Ovary (tissue), 3 donors: ENCODE measurements around the gene GAK.

Experiments
- CTCF ChIP-seq, 3 donors: fragments of 450-650 bp in 2 of 3; fragments of 200-600 bp in 1 of 3; IDR thresholded peaks; one replicate each; pipeline versions ENCODE4 v1.5.1 to v1.8.0; 2016 to 2022; ENCODE audit warnings: antibody characterized with exemption in 3 of 3, mild to moderate bottlenecking in 1 of 3
- POLR2A ChIP-seq: fragments of 450-650 bp; IDR thresholded peaks from one replicate; pipeline ENCODE4 v1.6.1; 2017; ENCODE audit warnings: antibody characterized with exemption, mild to moderate bottlenecking, moderate library complexity
- donor health status: DM: no; HTN: no; CAD: no.

GRCh38 chr4:882646-883045 is 49.5 kb downstream of the GAK start:
- TF ChIP-seq POLR2A (no peak), CTCF (IDR thresholded peaks at IDR 0.05) (no peak)
